ENCODE measurements around the gene INPP4B.
A peak's percentile ranks its signal among the peaks of the same experiment; 100 is the strongest.

Gene INPP4B

GRCh38 chr4:142160509-142160908 is 685.6 kb downstream of the INPP4B start:
- Mint-ChIP-seq H3K4me3 (no peak overlapping the region), H3K36me3 (no peaks in the 10 kb centered on the region), H3K27me3 (no peaks in the 10 kb centered on the region), H3K27ac (no peak overlapping the region), H3K4me1 (no peaks in the 10 kb centered on the region), H3K9me3 (no peaks in the 10 kb centered on the region)
- DNase-seq (ENCODE audit: low spot score in 2 of 2) (no peak), ATAC-seq (ENCODE audit: low read depth) (no peak)

- Mint-ChIP-seq H3K36me3 (no peaks in the 10 kb centered on the region), H3K4me3 (no peak overlapping the region)
- DNase-seq (ENCODE audit: low spot score in 2 of 2): no peak
These were observed 687.1 kb downstream of the INPP4B start for GRCh38 chr4:142158980-142159379.

GRCh38 chr4:142156256-142156655 is 689.8 kb downstream of the INPP4B start:
- H3K4me3 Mint-ChIP-seq: no peak overlapping the region
- DNase-seq (ENCODE audit: low spot score in 2 of 2) (no peak), ATAC-seq (ENCODE audit: low read depth) (no peak)
- H3K9me3 Mint-ChIP-seq: no peaks in the 10 kb centered on the region
- H3K27ac Mint-ChIP-seq: no peak overlapping the region
- no peaks in the 10 kb centered on the region for H3K36me3 Mint-ChIP-seq
- H3K4me1 Mint-ChIP-seq: no peaks in the 10 kb centered on the region
- H3K27me3 Mint-ChIP-seq: no peaks in the 10 kb centered on the region

More at GRCh38 chr4:142158980-142159379, 687.1 kb downstream of the INPP4B start:
- H3K4me1 Mint-ChIP-seq: no peaks in the 10 kb centered on the region
- no peak overlapping the region for H3K27ac Mint-ChIP-seq
- no peaks in the 10 kb centered on the region for H3K27me3 Mint-ChIP-seq
- no peaks in the 10 kb centered on the region for H3K9me3 Mint-ChIP-seq
- no peak for ATAC-seq (ENCODE audit: low read depth)

GRCh38 chr4:142155347-142155746 is 690.8 kb downstream of the INPP4B start:
- no peaks in the 10 kb centered on the region for H3K27me3 Mint-ChIP-seq
- no peaks in the 10 kb centered on the region for H3K36me3 Mint-ChIP-seq
- H3K9me3 Mint-ChIP-seq: no peaks in the 10 kb centered on the region
- no peak overlapping the region for H3K4me3 Mint-ChIP-seq
- DNase-seq (ENCODE audit: low spot score in 2 of 2) (no peak), ATAC-seq (ENCODE audit: low read depth) (no peak)
- H3K4me1 Mint-ChIP-seq: no peaks in the 10 kb centered on the region
- H3K27ac Mint-ChIP-seq: no peak overlapping the region

GRCh38 chr4:142150483-142150882 is 695.6 kb downstream of the INPP4B start:
- H3K27me3 Mint-ChIP-seq: no peaks in the 10 kb centered on the region
- no peak for ATAC-seq (ENCODE audit: low read depth)
- H3K36me3 Mint-ChIP-seq: no peaks in the 10 kb centered on the region
- H3K27ac Mint-ChIP-seq: no peak overlapping the region
- DNase-seq (ENCODE audit: low spot score in 2 of 2): no peak
- no peak overlapping the region for H3K4me3 Mint-ChIP-seq
- H3K4me1 Mint-ChIP-seq: no peaks in the 10 kb centered on the region
- no peaks in the 10 kb centered on the region for H3K9me3 Mint-ChIP-seq

- no peak overlapping the region for H3K27ac Mint-ChIP-seq
- no peaks in the 10 kb centered on the region for H3K4me1 Mint-ChIP-seq
- H3K9me3 Mint-ChIP-seq: no peaks in the 10 kb centered on the region
- no peaks in the 10 kb centered on the region for H3K36me3 Mint-ChIP-seq
- DNase-seq (ENCODE audit: low spot score in 2 of 2): no peak
- no peak for ATAC-seq (ENCODE audit: low read depth)
- no peak overlapping the region for H3K4me3 Mint-ChIP-seq
- no peaks in the 10 kb centered on the region for H3K27me3 Mint-ChIP-seq
These were observed 701.3 kb downstream of the INPP4B start for GRCh38 chr4:142144813-142145212.

- no peak overlapping the region for H3K27ac Mint-ChIP-seq
- no peaks in the 10 kb centered on the region for H3K36me3 Mint-ChIP-seq
- H3K4me1 Mint-ChIP-seq: no peaks in the 10 kb centered on the region
- ATAC-seq (ENCODE audit: low read depth) (no peak), DNase-seq (ENCODE audit: low spot score in 2 of 2) (no peak)
- H3K9me3 Mint-ChIP-seq: no peaks in the 10 kb centered on the region
- no peaks in the 10 kb centered on the region for H3K27me3 Mint-ChIP-seq
- H3K4me3 Mint-ChIP-seq: no peak overlapping the region
These were observed 703.6 kb downstream of the INPP4B start for GRCh38 chr4:142142366-142143054.

- H3K9me3 Mint-ChIP-seq: peaks cover 3% of the 10 kb centered on the region
- no peak overlapping the region for H3K4me3 Mint-ChIP-seq
- H3K27ac Mint-ChIP-seq: no peak overlapping the region
- DNase-seq (ENCODE audit: low spot score in 2 of 2) (no peak), ATAC-seq (ENCODE audit: low read depth) (no peak)
- no peaks in the 10 kb centered on the region for H3K27me3 Mint-ChIP-seq
- H3K36me3 Mint-ChIP-seq: no peaks in the 10 kb centered on the region
- H3K4me1 Mint-ChIP-seq: no peaks in the 10 kb centered on the region
These were observed 704.9 kb downstream of the INPP4B start for GRCh38 chr4:142141224-142141623.

- DNase-seq (ENCODE audit: low spot score in 2 of 2): no peak
- no peaks in the 10 kb centered on the region for H3K36me3 Mint-ChIP-seq
- no peaks in the 10 kb centered on the region for H3K4me1 Mint-ChIP-seq
- no peaks in the 10 kb centered on the region for H3K27me3 Mint-ChIP-seq
- no peak overlapping the region for H3K27ac Mint-ChIP-seq
- no peak for ATAC-seq (ENCODE audit: low read depth)
- no peaks in the 10 kb centered on the region for H3K9me3 Mint-ChIP-seq
- no peak overlapping the region for H3K4me3 Mint-ChIP-seq
These were observed 715.4 kb downstream of the INPP4B start for GRCh38 chr4:142130666-142131065.

- Mint-ChIP-seq H3K27ac (no peak overlapping the region), H3K9me3 (no peaks in the 10 kb centered on the region), H3K27me3 (no peaks in the 10 kb centered on the region), H3K4me3 (no peak overlapping the region), H3K4me1 (no peaks in the 10 kb centered on the region), H3K36me3 (no peaks in the 10 kb centered on the region)
- DNase-seq (ENCODE audit: low spot score in 2 of 2) (no peak), ATAC-seq (ENCODE audit: low read depth) (no peak)
These were observed 716.2 kb downstream of the INPP4B start for GRCh38 chr4:142129931-142130330.

- H3K27me3 Mint-ChIP-seq: no peaks in the 10 kb centered on the region
- no peaks in the 10 kb centered on the region for H3K9me3 Mint-ChIP-seq
- H3K27ac Mint-ChIP-seq: no peak overlapping the region
- DNase-seq (ENCODE audit: low spot score in 2 of 2) (no peak), ATAC-seq (ENCODE audit: low read depth) (no peak)
- no peaks in the 10 kb centered on the region for H3K36me3 Mint-ChIP-seq
- H3K4me3 Mint-ChIP-seq: no peak overlapping the region
- H3K4me1 Mint-ChIP-seq: no peaks in the 10 kb centered on the region
These were observed 716.6 kb downstream of the INPP4B start for GRCh38 chr4:142129473-142129872.

GRCh38 chr4:142128529-142128928 is 717.6 kb downstream of the INPP4B start:
- ATAC-seq (ENCODE audit: low read depth): no peak
- DNase-seq (ENCODE audit: low spot score in 2 of 2): no peak
- Mint-ChIP-seq H3K4me3 (no peak overlapping the region), H3K36me3 (no peaks in the 10 kb centered on the region), H3K27me3 (no peaks in the 10 kb centered on the region), H3K9me3 (no peaks in the 10 kb centered on the region), H3K27ac (no peak overlapping the region), H3K4me1 (no peaks in the 10 kb centered on the region)

- ATAC-seq (ENCODE audit: low read depth) (no peak), DNase-seq (ENCODE audit: low spot score in 2 of 2) (peak in 1 of 2 donors; percentile 15)
- Mint-ChIP-seq H3K9me3 (no peaks in the 10 kb centered on the region), H3K4me1 (no peaks in the 10 kb centered on the region), H3K36me3 (no peaks in the 10 kb centered on the region), H3K27me3 (no peaks in the 10 kb centered on the region), H3K27ac (no peak overlapping the region), H3K4me3 (no peak overlapping the region)
These were observed 719.1 kb downstream of the INPP4B start for GRCh38 chr4:142126890-142127497.

GRCh38 chr4:142124874-142125273 is 721.2 kb downstream of the INPP4B start:
- H3K27me3 Mint-ChIP-seq: no peaks in the 10 kb centered on the region
- ATAC-seq (ENCODE audit: low read depth): no peak
- no peaks in the 10 kb centered on the region for H3K36me3 Mint-ChIP-seq
- H3K27ac Mint-ChIP-seq: no peak overlapping the region
- H3K4me1 Mint-ChIP-seq: no peaks in the 10 kb centered on the region
- no peak overlapping the region for H3K4me3 Mint-ChIP-seq
- no peak for DNase-seq (ENCODE audit: low spot score in 2 of 2)
- no peaks in the 10 kb centered on the region for H3K9me3 Mint-ChIP-seq
